Upper lobe of left lung (tissue), 4 donors: ENCODE data around the gene IFT27.

ENCODE experiments used
- POLR2AphosphoS5 ChIP-seq, 2 donors: sonication (generic); formaldehyde crosslinking; IDR thresholded peaks; one replicate each; pipeline ENCODE4 v1.5.1; 2017; ENCODE audit warnings: antibody characterized with exemption in 2 of 2
- TF ChIP-seq, protein P1 (sequence below), 6 experiments: fragments of 450-650 bp in 4 of 6; fragments of 200-600 bp in 2 of 6; sonication (generic) in 2 of 6; IDR thresholded peaks; one replicate each; pipeline ENCODE4 v1.5.1; 2016 to 2019; ENCODE audit warnings: antibody characterized with exemption in 6 of 6

DNA sequence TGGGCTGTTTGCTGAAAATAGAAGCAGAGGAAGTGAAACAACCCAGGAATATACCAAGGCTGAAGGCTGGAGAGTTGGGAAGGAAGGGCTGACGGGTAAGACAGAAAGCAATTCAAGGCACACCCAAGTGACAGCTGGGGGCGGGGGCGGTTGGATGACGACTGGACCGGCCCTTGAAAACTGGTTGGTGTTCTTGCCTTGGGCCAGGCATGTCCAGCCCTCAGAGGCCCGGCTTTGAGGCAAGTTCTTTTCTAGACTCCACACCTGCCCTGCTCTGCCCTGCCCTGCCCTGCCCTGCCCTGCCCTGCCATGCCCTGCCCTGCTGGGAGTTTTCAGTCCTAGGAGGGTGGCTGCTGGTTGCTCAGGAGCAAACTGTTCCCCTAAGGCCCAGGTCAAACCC lies 38.1 kb downstream of the IFT27 start:
- TF ChIP-seq, protein P1, sequence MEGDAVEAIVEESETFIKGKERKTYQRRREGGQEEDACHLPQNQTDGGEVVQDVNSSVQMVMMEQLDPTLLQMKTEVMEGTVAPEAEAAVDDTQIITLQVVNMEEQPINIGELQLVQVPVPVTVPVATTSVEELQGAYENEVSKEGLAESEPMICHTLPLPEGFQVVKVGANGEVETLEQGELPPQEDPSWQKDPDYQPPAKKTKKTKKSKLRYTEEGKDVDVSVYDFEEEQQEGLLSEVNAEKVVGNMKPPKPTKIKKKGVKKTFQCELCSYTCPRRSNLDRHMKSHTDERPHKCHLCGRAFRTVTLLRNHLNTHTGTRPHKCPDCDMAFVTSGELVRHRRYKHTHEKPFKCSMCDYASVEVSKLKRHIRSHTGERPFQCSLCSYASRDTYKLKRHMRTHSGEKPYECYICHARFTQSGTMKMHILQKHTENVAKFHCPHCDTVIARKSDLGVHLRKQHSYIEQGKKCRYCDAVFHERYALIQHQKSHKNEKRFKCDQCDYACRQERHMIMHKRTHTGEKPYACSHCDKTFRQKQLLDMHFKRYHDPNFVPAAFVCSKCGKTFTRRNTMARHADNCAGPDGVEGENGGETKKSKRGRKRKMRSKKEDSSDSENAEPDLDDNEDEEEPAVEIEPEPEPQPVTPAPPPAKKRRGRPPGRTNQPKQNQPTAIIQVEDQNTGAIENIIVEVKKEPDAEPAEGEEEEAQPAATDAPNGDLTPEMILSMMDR (IDR thresholded peaks at IDR 0.05), result no peak
- no peak for TF ChIP-seq POLR2AphosphoS5 (IDR thresholded peaks at IDR 0.05)
